ENCODE data around the gene SLC7A8. TPM values are rescaled to one million over a fixed set of nuclear protein-coding genes. Genes with fewer than 3 reads are reported as not detected.

The SLC7A8 gene
- total and polyA plus RNA-seq, 11 donors, result 7.3 to 34.1 (median 14.2) TPM

DNA sequence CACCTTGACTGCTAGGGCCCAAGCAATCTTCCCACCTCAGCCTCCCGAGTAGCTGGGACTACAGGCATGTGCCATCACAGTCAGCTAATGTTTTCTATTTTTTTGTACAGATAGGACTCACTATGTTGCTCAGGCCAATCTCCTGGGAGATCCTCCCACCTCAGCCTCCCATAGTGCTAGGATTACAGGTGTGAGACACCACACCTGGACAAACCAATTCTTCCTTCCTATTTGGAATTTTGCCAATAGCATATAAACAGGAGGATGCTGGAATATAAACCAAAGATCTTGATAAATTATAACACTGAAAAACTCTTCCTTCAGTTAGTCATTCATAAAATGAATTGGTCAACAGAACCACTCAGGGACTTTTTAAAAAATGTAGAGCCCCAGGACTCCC, 96.9 kb downstream of the SLC7A8 start:
- no peak overlapping the region for H3K4me3 ChIP-seq

DNA sequence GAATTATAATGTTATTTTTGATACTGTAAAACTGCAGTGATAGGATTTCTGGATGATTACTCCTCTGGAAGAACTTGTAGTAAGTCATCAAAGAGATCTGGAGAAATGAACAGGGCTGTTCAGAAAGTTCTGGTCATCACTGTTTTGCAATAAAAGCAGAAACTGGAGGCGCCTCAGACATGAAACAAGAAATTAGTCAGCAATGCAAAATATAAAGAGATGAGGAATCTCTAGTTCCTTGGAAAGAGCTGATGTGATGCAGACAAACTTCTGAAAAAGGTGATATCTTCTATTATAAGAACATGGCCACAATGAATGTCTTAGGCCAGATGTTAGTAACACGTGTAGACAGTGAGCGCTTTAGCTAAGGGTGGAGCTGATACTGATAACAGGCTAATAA, 98.0 kb downstream of the SLC7A8 start:
- Histone ChIP-seq H3K27me3 (no peaks in the 10 kb centered on the region), H3K9me3 (no peaks in the 10 kb centered on the region), H3K36me3 (peaks cover 0 to 100% (median 100%) of the 10 kb centered on the region in 9 donors), H3K4me1 (peaks cover 0 to 20% (median 7%) of the 10 kb centered on the region in 12 donors), H3K27ac (no peak overlapping the region), H3K4me3 (no peak overlapping the region)
- WGBS, 4 donors, result 78 to 83% (median 79%) methylated on average over 3 of the region's 3 CpGs
- DNase-seq, result no peak
- TF ChIP-seq, protein P1, sequence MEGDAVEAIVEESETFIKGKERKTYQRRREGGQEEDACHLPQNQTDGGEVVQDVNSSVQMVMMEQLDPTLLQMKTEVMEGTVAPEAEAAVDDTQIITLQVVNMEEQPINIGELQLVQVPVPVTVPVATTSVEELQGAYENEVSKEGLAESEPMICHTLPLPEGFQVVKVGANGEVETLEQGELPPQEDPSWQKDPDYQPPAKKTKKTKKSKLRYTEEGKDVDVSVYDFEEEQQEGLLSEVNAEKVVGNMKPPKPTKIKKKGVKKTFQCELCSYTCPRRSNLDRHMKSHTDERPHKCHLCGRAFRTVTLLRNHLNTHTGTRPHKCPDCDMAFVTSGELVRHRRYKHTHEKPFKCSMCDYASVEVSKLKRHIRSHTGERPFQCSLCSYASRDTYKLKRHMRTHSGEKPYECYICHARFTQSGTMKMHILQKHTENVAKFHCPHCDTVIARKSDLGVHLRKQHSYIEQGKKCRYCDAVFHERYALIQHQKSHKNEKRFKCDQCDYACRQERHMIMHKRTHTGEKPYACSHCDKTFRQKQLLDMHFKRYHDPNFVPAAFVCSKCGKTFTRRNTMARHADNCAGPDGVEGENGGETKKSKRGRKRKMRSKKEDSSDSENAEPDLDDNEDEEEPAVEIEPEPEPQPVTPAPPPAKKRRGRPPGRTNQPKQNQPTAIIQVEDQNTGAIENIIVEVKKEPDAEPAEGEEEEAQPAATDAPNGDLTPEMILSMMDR (IDR thresholded peaks at IDR 0.05), result no peak
- TF ChIP-seq POLR2A (IDR thresholded peaks at IDR 0.05), result no peak
- ATAC-seq, result no peak
- intact Hi-C loops (cut with DNase I), result no loop called here

More for the DNA sequence above, 96.9 kb downstream of the SLC7A8 start:
- H3K27me3 ChIP-seq, result no peaks in the 10 kb centered on the region
- no peak for TF ChIP-seq POLR2A (IDR thresholded peaks at IDR 0.05)
- TF ChIP-seq, protein P1 (IDR thresholded peaks at IDR 0.05), result no peak
- 78 to 86% (median 85%) methylated on average over 1 of the region's 1 CpG for WGBS, 4 donors
- peaks cover 0 to 100% (median 100%) of the 10 kb centered on the region in 9 donors for H3K36me3 ChIP-seq
- H3K4me1 ChIP-seq, result peaks cover 0 to 23% (median 10%) of the 10 kb centered on the region in 12 donors
- intact Hi-C loops (cut with DNase I), result no loop called here
- no peaks in the 10 kb centered on the region for H3K9me3 ChIP-seq
- H3K27ac ChIP-seq, result no peak overlapping the region
- ATAC-seq (peak in 1 of 4 donors; percentile 38), DNase-seq (no peak)

GRCh38 chr14:23080474-23080873, 103.0 kb downstream of the SLC7A8 start:
- Histone ChIP-seq H3K9me3 (no peaks in the 10 kb centered on the region), H3K4me1 (peaks cover 0 to 39% (median 6%) of the 10 kb centered on the region in 12 donors), H3K4me3 (no peak overlapping the region), H3K27me3 (no peaks in the 10 kb centered on the region), H3K27ac (peak overlapping the region in 1 of 12 donors; percentile 88), H3K36me3 (peaks cover 0 to 100% (median 100%) of the 10 kb centered on the region in 9 donors)
- intact Hi-C loops (cut with DNase I), result no loop called here
- TF ChIP-seq, protein P1 (IDR thresholded peaks at IDR 0.05), result no peak
- DNase-seq (no peak), ATAC-seq (no peak)
- 63 to 79% (median 68%) methylated on average over 1 of the region's 1 CpG for WGBS, 4 donors

GRCh38 chr14:23079716-23080115, 103.7 kb downstream of the SLC7A8 start:
- H3K27ac ChIP-seq, result peak overlapping the region in 1 of 12 donors; percentile 88
- DNase-seq (no peak), ATAC-seq (no peak)
- peaks cover 0 to 33% (median 6%) of the 10 kb centered on the region in 12 donors for H3K4me1 ChIP-seq
- H3K9me3 ChIP-seq, result no peaks in the 10 kb centered on the region
- no peaks in the 10 kb centered on the region for H3K27me3 ChIP-seq
- intact Hi-C loops (cut with DNase I), result no loop called here
- peaks cover 0 to 100% (median 100%) of the 10 kb centered on the region in 9 donors for H3K36me3 ChIP-seq
- WGBS, 4 donors, result 83 to 95% (median 91%) methylated on average over 2 of the region's 2 CpGs
- TF ChIP-seq POLR2A (IDR thresholded peaks at IDR 0.05), result no peak
- TF ChIP-seq, protein P1 (IDR thresholded peaks at IDR 0.05), result no peak
- no peak overlapping the region for H3K4me3 ChIP-seq

Measured in heart left ventricle (tissue), 16 donors.